ENCODE measurements around the gene STRIP2.
"Not testable (repeated sequence)": the region's sequence is repeated elsewhere in the genome, so short reads cannot be mapped to it uniquely, and the experiment has no call there.

Gene STRIP2

GRCh38 chr7:129436335-129436923, 2.2 kb downstream of the STRIP2 start:
- H3K4me1 Mint-ChIP-seq = peaks cover 17% of the 10 kb centered on the region
- peaks cover 13% of the 10 kb centered on the region for H3K27me3 Mint-ChIP-seq
- no peak overlapping the region for H3K4me3 Mint-ChIP-seq
- no peak overlapping the region for H3K27ac Mint-ChIP-seq
- DNase-seq (ENCODE audit: low spot score in 2 of 2) = no peak
- no peak for ATAC-seq (ENCODE audit: low read depth)
- no peaks in the 10 kb centered on the region for H3K36me3 Mint-ChIP-seq
- H3K9me3 Mint-ChIP-seq = no peaks in the 10 kb centered on the region

GRCh38 chr7:129437190-129437589, 3.0 kb downstream of the STRIP2 start:
- H3K9me3 Mint-ChIP-seq = no peaks in the 10 kb centered on the region
- H3K36me3 Mint-ChIP-seq = no peaks in the 10 kb centered on the region
- no peak overlapping the region for H3K27ac Mint-ChIP-seq
- H3K4me3 Mint-ChIP-seq = no peak overlapping the region
- H3K4me1 Mint-ChIP-seq = peaks cover 17% of the 10 kb centered on the region
- ATAC-seq (ENCODE audit: low read depth) (no peak), DNase-seq (ENCODE audit: low spot score in 2 of 2) (no peak)
- H3K27me3 Mint-ChIP-seq = peaks cover 13% of the 10 kb centered on the region

GRCh38 chr7:129438281-129438838, 4.1 kb downstream of the STRIP2 start:
- Mint-ChIP-seq H3K27me3 (peaks cover 8% of the 10 kb centered on the region), H3K36me3 (no peaks in the 10 kb centered on the region), H3K4me3 (no peak overlapping the region), H3K4me1 (peaks cover 11% of the 10 kb centered on the region), H3K9me3 (no peaks in the 10 kb centered on the region), H3K27ac (no peak overlapping the region)
- DNase-seq (ENCODE audit: low spot score in 2 of 2) (no peak), ATAC-seq (ENCODE audit: low read depth) (no peak)

- DNase-seq (ENCODE audit: low spot score in 2 of 2) (no peak), ATAC-seq (ENCODE audit: low read depth) (no peak)
- Mint-ChIP-seq H3K9me3 (no peaks in the 10 kb centered on the region), H3K27ac (no peak overlapping the region), H3K36me3 (no peaks in the 10 kb centered on the region), H3K27me3 (peaks cover 8% of the 10 kb centered on the region), H3K4me3 (no peak overlapping the region), H3K4me1 (peaks cover 4% of the 10 kb centered on the region)
Measured at GRCh38 chr7:129438839-129439651, 4.8 kb downstream of the STRIP2 start.

- H3K27me3 Mint-ChIP-seq = peaks cover 7% of the 10 kb centered on the region
- H3K4me3 Mint-ChIP-seq = no peak overlapping the region
- no peak for ATAC-seq (ENCODE audit: low read depth)
- H3K36me3 Mint-ChIP-seq = no peaks in the 10 kb centered on the region
- no peaks in the 10 kb centered on the region for H3K9me3 Mint-ChIP-seq
- H3K27ac Mint-ChIP-seq = no peak overlapping the region
- peaks cover 2% of the 10 kb centered on the region for H3K4me1 Mint-ChIP-seq
- DNase-seq (ENCODE audit: low spot score in 2 of 2) = no peak
Measured at GRCh38 chr7:129439963-129440625, 5.9 kb downstream of the STRIP2 start.

GRCh38 chr7:129443612-129444011, 9.4 kb downstream of the STRIP2 start:
- no peaks in the 10 kb centered on the region for H3K4me1 Mint-ChIP-seq
- no peak overlapping the region for H3K27ac Mint-ChIP-seq
- no peak for DNase-seq (ENCODE audit: low spot score in 2 of 2)
- H3K9me3 Mint-ChIP-seq = peaks cover under 1% of the 10 kb centered on the region
- no peak overlapping the region for H3K4me3 Mint-ChIP-seq
- H3K27me3 Mint-ChIP-seq = no peaks in the 10 kb centered on the region
- ATAC-seq (ENCODE audit: low read depth) = no peak
- no peaks in the 10 kb centered on the region for H3K36me3 Mint-ChIP-seq

- H3K4me1 Mint-ChIP-seq; H3K36me3 Mint-ChIP-seq; ATAC-seq (ENCODE audit: low read depth); H3K4me3 Mint-ChIP-seq; H3K9me3 Mint-ChIP-seq; H3K27ac Mint-ChIP-seq; H3K27me3 Mint-ChIP-seq; DNase-seq (ENCODE audit: low spot score in 2 of 2): not testable (repeated sequence)
Measured at GRCh38 chr7:129444776-129445175, 10.5 kb downstream of the STRIP2 start.

- H3K27me3 Mint-ChIP-seq; H3K36me3 Mint-ChIP-seq; H3K4me1 Mint-ChIP-seq; ATAC-seq (ENCODE audit: low read depth); H3K27ac Mint-ChIP-seq; DNase-seq (ENCODE audit: low spot score in 2 of 2); H3K9me3 Mint-ChIP-seq; H3K4me3 Mint-ChIP-seq: not testable (repeated sequence)
Measured at GRCh38 chr7:129446925-129447324, 12.7 kb downstream of the STRIP2 start.

GRCh38 chr7:129447445-129447844, 13.2 kb downstream of the STRIP2 start:
- not testable (repeated sequence) for H3K9me3 Mint-ChIP-seq; H3K27me3 Mint-ChIP-seq; H3K4me3 Mint-ChIP-seq; DNase-seq (ENCODE audit: low spot score in 2 of 2); H3K4me1 Mint-ChIP-seq; ATAC-seq (ENCODE audit: low read depth); H3K27ac Mint-ChIP-seq; H3K36me3 Mint-ChIP-seq

- not testable (repeated sequence) for H3K27me3 Mint-ChIP-seq; H3K27ac Mint-ChIP-seq; H3K4me1 Mint-ChIP-seq; DNase-seq (ENCODE audit: low spot score in 2 of 2); H3K4me3 Mint-ChIP-seq; ATAC-seq (ENCODE audit: low read depth); H3K9me3 Mint-ChIP-seq; H3K36me3 Mint-ChIP-seq
Measured at GRCh38 chr7:129448608-129449007, 14.4 kb downstream of the STRIP2 start.

- H3K9me3 Mint-ChIP-seq = peaks cover 3% of the 10 kb centered on the region
- ATAC-seq (ENCODE audit: low read depth) (no peak), DNase-seq (ENCODE audit: low spot score in 2 of 2) (no peak)
- H3K36me3 Mint-ChIP-seq = no peaks in the 10 kb centered on the region
- no peak overlapping the region for H3K27ac Mint-ChIP-seq
- H3K4me3 Mint-ChIP-seq = no peak overlapping the region
- no peaks in the 10 kb centered on the region for H3K4me1 Mint-ChIP-seq
- H3K27me3 Mint-ChIP-seq = no peaks in the 10 kb centered on the region
Measured at GRCh38 chr7:129450295-129450694, 16.1 kb downstream of the STRIP2 start.

GRCh38 chr7:129452589-129453231, 18.5 kb downstream of the STRIP2 start:
- Mint-ChIP-seq H3K4me3 (no peak overlapping the region), H3K4me1 (no peaks in the 10 kb centered on the region), H3K36me3 (no peaks in the 10 kb centered on the region), H3K27ac (no peak overlapping the region), H3K9me3 (peaks cover 3% of the 10 kb centered on the region), H3K27me3 (no peaks in the 10 kb centered on the region)
- ATAC-seq (ENCODE audit: low read depth) (no peak), DNase-seq (ENCODE audit: low spot score in 2 of 2) (no peak)

GRCh38 chr7:129453510-129454248, 19.4 kb downstream of the STRIP2 start:
- Mint-ChIP-seq H3K4me3 (no peak overlapping the region), H3K27me3 (no peaks in the 10 kb centered on the region), H3K9me3 (peaks cover 2% of the 10 kb centered on the region), H3K27ac (no peak overlapping the region), H3K36me3 (no peaks in the 10 kb centered on the region), H3K4me1 (no peaks in the 10 kb centered on the region)
- DNase-seq (ENCODE audit: low spot score in 2 of 2) = no peak
- no peak for ATAC-seq (ENCODE audit: low read depth)

All from memory B cell (primary cell).